GM18873 (cell line): ENCODE results near the gene SH2D3C.

Source experiments
- ATAC-seq: cut with Tn5 transposase; IDR thresholded peaks from one replicate; pipeline ENCODE4 v1.9.1; 2021; ENCODE audit warnings: mild to moderate bottlenecking, moderate library complexity, moderate number of reproducible peaks; ENCODE audit not compliant: unreplicated experiment, low FRiP score

The SH2D3C gene

DNA sequence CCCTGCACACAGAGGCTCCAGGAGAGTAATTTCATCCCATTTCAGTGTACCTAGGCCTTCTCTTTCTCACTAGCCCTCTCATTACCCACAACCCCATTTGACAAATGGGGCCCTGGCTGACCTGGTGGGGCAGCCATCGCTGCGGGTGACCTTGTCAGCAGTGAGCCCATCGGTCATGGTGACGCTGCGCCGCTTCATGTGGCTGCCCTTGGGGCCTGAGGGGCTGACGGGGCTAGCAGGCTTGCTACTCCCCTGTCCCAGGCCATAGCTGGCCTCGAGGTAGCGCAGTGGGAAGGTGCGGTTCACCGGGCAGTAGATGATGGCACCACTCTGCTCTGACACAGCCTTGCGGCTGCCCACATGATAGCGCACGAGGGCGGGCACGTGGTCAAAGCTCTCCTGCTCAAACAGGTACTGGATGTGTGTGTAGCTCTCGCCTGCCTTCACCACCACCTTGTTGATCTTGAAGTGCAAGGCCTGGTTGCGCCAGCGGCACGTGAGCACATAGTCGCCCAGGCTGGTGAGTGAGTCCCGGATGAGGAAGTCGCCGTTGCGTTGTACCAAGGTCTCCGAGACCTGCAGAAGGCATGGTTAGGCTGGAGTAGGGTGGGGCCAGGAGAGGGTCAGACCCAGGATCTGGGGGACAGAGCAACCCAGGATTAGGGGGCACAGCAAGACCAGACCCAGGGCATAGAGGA is 29.2 kb downstream of the SH2D3C start:
- no peak for ATAC-seq

- ATAC-seq = no peak
Measured at GRCh38 chr9:127746959-127747569, 31.4 kb downstream of the SH2D3C start.

DNA sequence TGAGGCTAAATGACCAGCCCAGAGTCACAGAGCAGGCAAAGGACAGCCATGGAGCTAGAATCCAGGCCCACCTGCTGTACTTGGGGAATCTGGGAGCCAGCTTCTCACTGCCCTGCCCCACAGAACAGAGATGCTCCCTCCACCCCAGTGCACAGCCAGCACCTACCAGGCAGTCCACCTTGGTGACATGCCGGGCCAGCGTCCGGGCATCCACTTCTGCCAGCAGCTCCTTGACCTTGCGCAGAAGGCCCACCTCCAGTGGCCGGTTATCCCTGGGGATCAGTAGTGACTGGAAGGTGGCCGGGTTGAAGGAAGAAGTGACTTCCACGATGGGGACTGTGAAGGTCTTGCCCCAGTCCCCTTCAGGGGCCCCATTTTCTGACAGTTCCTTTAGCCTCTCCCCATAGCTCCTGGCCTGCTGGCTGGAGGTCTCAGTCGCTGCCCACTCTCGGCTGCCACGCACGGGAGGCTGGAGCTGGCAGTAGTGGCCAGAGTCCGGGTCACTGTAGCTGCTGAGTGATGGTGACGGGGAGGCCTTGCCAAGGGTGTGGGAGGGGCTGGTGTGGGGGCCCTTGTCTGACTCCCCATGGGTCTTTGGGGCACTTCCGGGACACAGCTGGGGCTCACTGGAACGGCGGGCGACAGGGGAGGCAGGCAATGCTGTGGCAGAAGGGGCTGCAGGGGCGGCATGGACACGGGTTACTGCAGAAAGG is 33.9 kb downstream of the SH2D3C start:
- ATAC-seq = no peak

GRCh38 chr9:127742435-127743088 is 35.9 kb downstream of the SH2D3C start:
- ATAC-seq = no peak

DNA sequence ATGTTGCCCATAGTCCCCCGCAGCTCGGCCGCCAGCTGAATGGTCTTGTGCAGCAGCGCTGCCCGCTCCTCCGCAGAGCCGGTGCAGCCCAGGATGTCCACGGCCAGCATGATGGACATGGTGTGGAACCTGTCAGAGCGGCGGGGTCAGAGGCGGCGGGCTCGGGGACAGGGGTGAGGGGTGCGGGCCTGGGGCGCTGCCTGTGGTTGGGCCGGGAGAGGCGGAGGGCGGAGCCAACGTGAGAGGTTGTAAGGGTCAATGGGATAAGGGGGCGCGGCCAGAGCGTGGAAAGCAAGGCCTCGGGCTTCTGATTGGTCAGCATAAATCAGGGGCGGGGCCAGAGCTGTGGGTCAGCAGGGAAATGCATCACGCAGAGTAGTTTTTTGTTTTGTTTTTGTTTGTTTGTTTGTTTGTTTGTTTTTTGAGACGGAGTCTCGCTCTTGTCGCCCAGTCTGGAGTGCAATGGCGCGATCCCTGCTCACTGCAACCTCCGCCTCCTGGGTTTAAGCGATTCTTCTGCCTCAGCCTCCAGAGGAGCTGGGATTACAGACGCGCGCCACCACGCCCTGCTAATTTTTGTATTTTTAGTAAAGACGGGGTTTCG is 36.5 kb downstream of the SH2D3C start:
- no peak for ATAC-seq

DNA sequence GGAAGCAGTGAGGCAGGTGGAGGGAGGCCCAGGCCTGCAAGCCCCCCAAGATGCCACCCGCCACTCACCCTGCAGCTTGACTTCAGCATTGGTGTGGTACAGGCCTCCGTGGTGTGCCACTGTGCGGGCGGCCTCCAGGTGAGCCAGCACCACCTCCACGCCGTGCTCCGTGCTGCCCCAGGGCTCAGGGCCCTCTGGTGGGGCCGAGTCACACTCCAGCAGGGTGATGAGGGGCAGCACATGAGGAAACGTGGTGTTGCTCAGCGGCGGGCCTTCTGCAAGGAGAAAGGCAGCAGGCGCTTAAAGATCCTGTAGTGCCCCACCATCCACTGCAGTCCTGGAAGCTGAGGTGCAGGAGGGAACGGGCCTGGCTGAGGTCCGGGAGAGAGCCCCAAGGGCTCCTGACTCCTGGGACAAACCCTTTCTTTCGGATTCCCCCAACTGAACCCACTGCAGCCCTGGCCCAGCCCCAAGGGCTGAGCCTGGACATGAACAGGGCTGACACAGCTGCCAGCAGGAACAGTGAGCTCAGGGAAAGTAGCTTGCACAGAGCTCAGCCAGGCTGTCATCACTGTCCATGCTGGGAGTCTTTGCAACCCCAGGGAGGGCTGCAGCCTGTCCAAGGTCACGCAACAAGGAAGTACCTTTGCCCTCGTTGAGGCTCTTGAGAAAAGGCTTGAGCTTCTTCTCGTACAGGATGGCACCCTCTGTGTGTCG is 38.7 kb downstream of the SH2D3C start:
- no peak for ATAC-seq

- no peak for ATAC-seq
Measured at GRCh38 chr9:127738666-127739065, 39.8 kb downstream of the SH2D3C start.

GRCh38 chr9:127735530-127736185 is 42.8 kb downstream of the SH2D3C start:
- ATAC-seq = peak; percentile 3

DNA sequence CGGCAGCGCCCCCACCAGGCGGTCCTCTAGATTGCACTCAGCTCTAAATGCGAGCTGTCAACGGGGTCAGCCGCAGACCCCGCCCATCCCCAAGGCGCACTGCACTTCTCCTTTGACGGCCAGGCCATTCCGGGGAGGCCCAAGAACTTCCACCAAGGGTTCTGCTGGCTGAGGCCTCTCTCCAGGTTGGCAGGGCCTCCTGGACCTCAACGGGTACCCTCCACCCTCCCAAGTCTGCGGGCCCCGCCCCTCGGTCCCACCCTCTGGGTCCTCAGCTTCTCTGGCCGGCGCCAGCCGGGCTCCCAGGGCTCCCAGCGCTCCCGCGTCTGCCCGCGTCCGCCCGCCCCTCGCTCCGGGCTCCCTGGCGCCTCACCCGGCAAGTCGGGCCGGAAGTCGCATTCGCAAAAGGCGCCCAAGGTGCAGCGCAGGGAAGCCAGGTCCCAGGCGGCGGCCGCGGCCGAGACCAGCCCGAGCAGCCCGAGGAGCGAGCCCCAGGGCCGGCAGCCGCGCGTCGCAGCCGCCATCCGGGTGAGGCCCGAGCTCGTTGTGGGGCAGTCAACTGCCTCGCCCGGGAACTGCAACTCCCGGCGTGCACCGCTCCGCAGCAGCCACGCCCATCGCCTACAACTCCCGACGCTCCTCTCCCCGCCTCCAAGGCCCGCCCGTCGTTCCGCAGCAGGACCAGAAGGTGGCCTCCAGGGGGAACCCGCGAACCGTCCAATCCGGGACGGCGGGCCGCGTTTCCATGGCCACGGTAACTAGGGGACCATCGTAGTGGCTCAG is 43.5 kb downstream of the SH2D3C start, which contains the start of gene TOR2A:
TSS of gene TOR2A (minus strand) at position 548 of the 783 bp plus-strand sequence. CDS start at position 524, 24 bp downstream.
- peak; percentile 67 for ATAC-seq

DNA sequence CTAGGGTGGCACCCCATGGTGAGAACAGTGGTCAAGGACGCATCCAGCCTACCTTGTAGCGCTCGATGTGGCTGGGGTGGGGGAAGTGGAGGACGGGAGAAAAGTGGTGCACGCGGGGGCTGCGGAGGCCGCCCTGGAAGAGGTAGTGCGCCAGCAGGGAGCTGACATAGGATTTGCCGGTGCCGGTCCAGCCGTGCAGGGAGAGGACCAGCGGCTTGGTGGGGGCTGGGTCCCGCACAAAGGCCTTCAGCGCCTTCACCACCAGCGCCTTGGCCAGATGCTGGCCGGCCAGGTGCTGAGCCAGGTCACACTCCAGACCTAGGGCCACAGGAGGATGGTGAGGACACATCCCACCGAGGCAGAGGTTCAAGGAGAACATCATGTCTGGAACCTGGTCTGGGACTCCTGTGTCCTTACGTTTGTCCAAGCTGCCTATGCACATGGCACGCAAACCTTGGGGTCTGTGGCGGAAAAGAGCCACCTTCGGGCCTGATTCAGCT is 44.2 kb downstream of the SH2D3C start:
- no peak for ATAC-seq

DNA sequence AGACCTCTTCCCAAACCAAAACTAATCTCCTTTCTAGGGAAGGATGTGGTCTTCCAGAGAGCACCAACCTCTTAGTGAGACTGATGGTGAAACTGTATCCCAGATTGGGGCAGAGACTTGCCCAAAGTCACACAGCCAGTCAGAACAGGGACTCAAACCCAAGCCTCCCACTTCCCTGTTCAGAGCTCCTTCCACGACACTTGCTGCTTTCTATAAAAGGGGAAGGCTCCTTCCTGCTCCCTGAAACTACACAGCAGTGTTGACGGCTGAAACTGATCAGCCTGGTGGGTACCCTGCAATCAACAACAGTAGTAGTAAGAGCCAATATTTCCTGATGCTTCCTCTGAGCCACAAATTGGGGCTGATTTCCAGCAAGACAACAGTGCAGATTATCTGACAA is 44.9 kb downstream of the SH2D3C start:
- no peak for ATAC-seq

- no peak for ATAC-seq
Measured at GRCh38 chr9:127732444-127732843, 46.0 kb downstream of the SH2D3C start.

DNA sequence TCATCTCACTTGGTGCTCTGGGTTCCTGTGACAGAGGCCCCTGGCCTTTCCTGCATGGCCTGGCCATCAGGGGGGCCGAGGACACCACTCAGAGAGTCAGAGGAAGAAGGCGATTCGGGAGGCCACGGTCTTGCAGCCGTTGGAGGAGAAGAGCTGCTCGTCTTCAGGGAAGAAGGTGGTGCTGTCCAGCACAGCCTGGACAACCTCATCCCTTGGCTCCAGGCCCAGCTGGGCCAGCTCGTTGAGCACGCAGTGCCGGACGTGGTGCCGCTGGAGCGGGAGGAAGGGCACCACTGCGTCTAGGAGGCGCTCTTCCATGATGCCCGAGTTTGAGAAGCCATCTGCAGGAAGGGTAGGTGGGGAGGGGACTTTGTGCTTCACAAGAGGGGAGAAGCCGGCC is 46.5 kb downstream of the SH2D3C start:
- ATAC-seq = no peak

DNA sequence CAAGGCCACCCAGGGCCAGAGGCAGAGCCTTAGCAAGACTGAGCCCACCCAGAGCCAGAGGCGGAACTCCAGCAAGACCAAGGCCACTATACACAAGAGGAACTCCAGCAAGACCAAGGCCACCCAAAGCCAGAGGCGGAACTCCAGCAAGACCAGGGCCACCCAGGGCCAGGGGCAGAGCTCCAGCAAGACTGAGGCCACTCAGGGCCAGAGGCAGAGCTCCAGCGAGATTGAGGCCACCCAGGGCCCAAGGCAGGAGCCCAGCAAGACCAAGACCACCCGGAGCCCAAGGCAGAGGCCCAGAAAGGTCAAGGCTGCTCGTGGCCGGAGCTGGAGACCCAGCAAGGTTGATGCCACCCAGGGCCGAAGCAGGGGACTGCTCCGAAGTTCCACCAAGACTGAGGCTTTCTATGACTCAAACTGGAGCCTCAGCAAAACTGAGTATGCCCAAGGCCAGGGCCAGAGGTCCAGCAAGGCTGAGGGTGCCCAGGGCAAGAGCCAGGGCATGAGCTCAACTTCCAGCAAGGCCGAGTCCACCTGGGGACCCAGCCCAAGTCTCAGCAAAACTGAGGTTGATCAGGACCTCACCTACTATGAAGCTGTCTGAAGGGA is 47.6 kb downstream of the SH2D3C start:
- no peak for ATAC-seq

GRCh38 chr9:127730262-127730661 is 48.2 kb downstream of the SH2D3C start:
- ATAC-seq = no peak

- ATAC-seq = no peak
Measured at GRCh38 chr9:127729522-127730256, 48.8 kb downstream of the SH2D3C start.

GRCh38 chr9:127728808-127729207 is 49.7 kb downstream of the SH2D3C start:
- no peak for ATAC-seq
